ENCODE results near the gene FANCE. TPM values are rescaled to one million over a fixed set of nuclear protein-coding genes. Genes with fewer than 3 reads are reported as not detected.

The FANCE gene
- total RNA-seq, 1 experiment from 2014 or later: 10.4 TPM

DNA sequence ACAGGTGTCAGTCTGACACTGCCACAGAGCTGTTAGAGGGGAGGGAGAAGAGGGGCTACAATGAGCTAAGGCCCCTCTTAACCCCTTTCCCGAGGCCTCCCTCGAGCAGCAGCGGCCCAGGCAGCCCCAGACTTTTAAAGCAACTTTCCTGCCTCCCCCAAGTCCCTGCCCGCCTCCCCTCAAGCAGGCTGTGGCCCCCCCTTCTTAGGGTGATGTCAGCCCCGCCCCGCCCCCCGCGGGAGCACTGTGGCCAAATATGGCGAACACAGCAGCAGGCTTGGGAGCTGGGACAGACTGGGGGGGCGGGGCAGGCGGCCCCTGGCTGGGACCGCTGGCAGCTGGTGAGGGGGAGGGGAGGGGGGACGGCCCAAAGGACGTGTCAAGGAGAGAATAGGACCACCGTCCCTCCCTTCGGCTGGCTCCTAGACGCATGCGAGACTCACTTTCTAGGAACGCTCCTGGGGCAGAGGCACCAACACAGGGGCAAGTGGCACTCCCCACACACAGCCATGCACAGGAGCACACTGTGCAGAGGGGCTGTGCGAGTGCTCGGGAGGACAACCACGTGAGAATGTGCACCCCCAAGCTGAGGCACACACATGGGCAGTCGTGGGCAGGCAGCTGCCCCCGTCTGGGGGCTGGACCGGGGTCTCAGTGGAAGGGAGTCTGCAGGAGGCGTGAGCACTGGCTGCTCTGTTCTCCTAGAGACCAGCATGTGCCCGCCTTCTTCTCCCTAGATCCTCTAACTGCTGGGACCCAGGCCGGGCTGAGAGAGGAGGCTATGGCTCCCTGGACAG lies 38.1 kb downstream of the FANCE start:
- CTCF ChIA-PET: interaction anchor here (0.7 to 0.8 kb wide), 3 partner anchors 18 to 189 kb away, joined by 3 read pairs; no protein-coding TSS in a partner anchor
- intact Hi-C loops (cut with micrococcal nuclease; ENCODE audit: unreplicated experiment): no loop called here

DNA sequence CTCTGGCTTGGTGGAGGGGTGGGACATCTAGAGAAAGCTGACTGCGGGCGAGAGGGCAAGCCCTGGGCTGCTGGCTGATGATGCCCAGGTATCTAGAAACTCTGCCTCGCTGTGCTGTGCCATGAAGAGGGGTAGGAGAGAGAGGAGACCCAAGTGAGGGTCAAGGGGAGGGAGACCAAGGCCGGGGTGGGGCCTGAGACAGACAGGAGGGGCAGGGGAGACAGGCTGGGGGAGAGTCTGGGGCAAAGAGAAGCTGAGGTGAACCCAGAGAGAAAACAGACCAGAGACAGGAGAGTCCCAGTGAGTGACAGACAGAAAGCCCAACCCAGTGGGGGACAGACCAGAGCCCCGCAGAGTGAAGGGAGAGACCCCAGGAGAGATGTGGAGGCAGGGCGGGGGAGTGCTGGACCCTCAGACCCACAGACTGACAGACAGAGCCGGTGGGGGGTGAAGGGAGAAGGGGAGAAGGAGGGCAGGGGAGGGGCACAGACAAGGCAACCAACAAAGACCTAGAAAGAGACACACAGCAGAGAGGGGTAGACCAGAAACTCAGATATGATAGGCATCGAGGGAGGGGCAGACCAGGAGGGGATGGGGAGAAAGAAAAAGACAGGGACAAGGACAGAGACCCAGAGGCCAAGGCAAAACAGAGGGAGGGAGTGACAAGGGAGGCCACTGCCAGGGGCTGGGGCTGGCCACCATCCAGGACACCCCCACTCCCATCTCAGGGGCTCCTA lies 38.9 kb downstream of the FANCE start:
- Mint-ChIP-seq H3K27me3 (ENCODE audit: unreplicated experiment) (no peaks in the 10 kb centered on the region), H3K4me1 (ENCODE audit: low read depth, unreplicated experiment) (peaks cover 73% of the 10 kb centered on the region), H3K36me3 (ENCODE audit: insufficient read depth, unreplicated experiment) (peaks cover 27% of the 10 kb centered on the region), H3K4me3 (ENCODE audit: low read depth, unreplicated experiment) (peak overlapping the region; percentile 18), H3K9me3 (ENCODE audit: low read depth, unreplicated experiment) (no peaks in the 10 kb centered on the region), H3K27ac (ENCODE audit: unreplicated experiment) (no peak overlapping the region)
- CTCF ChIA-PET: interaction anchor here (0.8 kb wide), 1 partner anchor 19 kb away, joined by 3 read pairs; no protein-coding TSS in a partner anchor
- DNase-seq: no peak
- BruUV-seq (replicated peaks): no TSS peak
- intact Hi-C loops (cut with micrococcal nuclease; ENCODE audit: unreplicated experiment): no loop called here
- TF ChIP-seq, protein P1, sequence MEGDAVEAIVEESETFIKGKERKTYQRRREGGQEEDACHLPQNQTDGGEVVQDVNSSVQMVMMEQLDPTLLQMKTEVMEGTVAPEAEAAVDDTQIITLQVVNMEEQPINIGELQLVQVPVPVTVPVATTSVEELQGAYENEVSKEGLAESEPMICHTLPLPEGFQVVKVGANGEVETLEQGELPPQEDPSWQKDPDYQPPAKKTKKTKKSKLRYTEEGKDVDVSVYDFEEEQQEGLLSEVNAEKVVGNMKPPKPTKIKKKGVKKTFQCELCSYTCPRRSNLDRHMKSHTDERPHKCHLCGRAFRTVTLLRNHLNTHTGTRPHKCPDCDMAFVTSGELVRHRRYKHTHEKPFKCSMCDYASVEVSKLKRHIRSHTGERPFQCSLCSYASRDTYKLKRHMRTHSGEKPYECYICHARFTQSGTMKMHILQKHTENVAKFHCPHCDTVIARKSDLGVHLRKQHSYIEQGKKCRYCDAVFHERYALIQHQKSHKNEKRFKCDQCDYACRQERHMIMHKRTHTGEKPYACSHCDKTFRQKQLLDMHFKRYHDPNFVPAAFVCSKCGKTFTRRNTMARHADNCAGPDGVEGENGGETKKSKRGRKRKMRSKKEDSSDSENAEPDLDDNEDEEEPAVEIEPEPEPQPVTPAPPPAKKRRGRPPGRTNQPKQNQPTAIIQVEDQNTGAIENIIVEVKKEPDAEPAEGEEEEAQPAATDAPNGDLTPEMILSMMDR (IDR thresholded peaks at IDR 0.05; ENCODE audit: unreplicated experiment): no peak

More for the DNA sequence above, 38.1 kb downstream of the FANCE start:
- no peak overlapping the region for H3K27ac Mint-ChIP-seq (ENCODE audit: unreplicated experiment)
- no peak overlapping the region for H3K4me3 Mint-ChIP-seq (ENCODE audit: low read depth, unreplicated experiment)
- H3K36me3 Mint-ChIP-seq (ENCODE audit: insufficient read depth, unreplicated experiment): peaks cover 27% of the 10 kb centered on the region
- TF ChIP-seq, protein P1 (IDR thresholded peaks at IDR 0.05; ENCODE audit: unreplicated experiment): no peak
- no peak for DNase-seq
- no TSS peak for BruUV-seq (replicated peaks)
- no peaks in the 10 kb centered on the region for H3K27me3 Mint-ChIP-seq (ENCODE audit: unreplicated experiment)
- no peaks in the 10 kb centered on the region for H3K9me3 Mint-ChIP-seq (ENCODE audit: low read depth, unreplicated experiment)
- peaks cover 81% of the 10 kb centered on the region for H3K4me1 Mint-ChIP-seq (ENCODE audit: low read depth, unreplicated experiment)

DNA sequence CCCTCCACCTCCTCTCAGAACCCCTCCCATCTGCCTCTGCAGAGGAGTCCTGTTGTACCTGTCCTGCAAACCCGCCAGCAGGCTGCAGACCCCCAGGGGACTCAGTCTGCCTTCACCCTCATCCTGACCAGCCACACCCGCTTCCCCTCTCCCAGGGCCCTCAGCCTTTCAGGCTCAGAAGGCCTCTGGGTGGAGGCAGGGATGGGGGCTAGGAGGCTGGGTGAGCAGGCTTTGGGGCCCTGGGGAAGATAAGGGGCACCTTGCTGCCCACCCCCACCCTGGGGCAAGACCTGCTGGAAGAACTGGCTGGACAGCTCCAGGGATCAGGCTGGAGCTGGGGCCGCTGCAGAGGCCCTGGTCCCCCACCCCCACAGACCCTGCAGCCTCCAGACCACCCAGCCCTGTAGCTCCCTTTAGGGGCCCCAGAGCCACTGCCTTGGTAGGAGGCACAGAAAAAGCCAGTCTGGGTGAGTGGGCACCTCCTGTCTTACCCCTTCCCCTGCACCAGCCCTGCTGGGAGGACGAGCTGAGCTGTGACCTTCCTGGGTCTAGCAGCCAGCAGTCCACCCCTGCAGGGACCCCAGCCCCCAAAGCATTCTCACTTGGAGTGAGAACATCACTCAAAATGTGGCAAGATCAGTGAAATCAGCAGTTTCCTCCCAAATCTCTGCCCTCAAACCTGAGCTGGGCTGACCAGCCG lies 39.6 kb downstream of the FANCE start:
- H3K27ac Mint-ChIP-seq (ENCODE audit: unreplicated experiment): no peak overlapping the region
- CTCF ChIA-PET: no interaction called here
- TF ChIP-seq, protein P1 (IDR thresholded peaks at IDR 0.05; ENCODE audit: unreplicated experiment): no peak
- peak overlapping the region; percentile 18 for H3K4me3 Mint-ChIP-seq (ENCODE audit: low read depth, unreplicated experiment)
- intact Hi-C loops (cut with micrococcal nuclease; ENCODE audit: unreplicated experiment): no loop called here
- peaks cover 27% of the 10 kb centered on the region for H3K36me3 Mint-ChIP-seq (ENCODE audit: insufficient read depth, unreplicated experiment)
- H3K27me3 Mint-ChIP-seq (ENCODE audit: unreplicated experiment): no peaks in the 10 kb centered on the region
- no peaks in the 10 kb centered on the region for H3K9me3 Mint-ChIP-seq (ENCODE audit: low read depth, unreplicated experiment)
- no peak for DNase-seq
- BruUV-seq (replicated peaks): no TSS peak
- H3K4me1 Mint-ChIP-seq (ENCODE audit: low read depth, unreplicated experiment): peaks cover 68% of the 10 kb centered on the region

- Mint-ChIP-seq H3K27ac (ENCODE audit: unreplicated experiment) (no peak overlapping the region), H3K4me1 (ENCODE audit: low read depth, unreplicated experiment) (peaks cover 61% of the 10 kb centered on the region), H3K9me3 (ENCODE audit: low read depth, unreplicated experiment) (no peaks in the 10 kb centered on the region), H3K36me3 (ENCODE audit: insufficient read depth, unreplicated experiment) (peaks cover 31% of the 10 kb centered on the region), H3K4me3 (ENCODE audit: low read depth, unreplicated experiment) (peak overlapping the region; percentile 21), H3K27me3 (ENCODE audit: unreplicated experiment) (no peaks in the 10 kb centered on the region)
- intact Hi-C loops (cut with micrococcal nuclease; ENCODE audit: unreplicated experiment): no loop called here
- CTCF ChIA-PET: interaction anchor here (0.6 kb wide), 1 partner anchor 225 kb away, joined by 8 read pairs; no protein-coding TSS in a partner anchor
- BruUV-seq (replicated peaks): no TSS peak
- no peak for DNase-seq
- TF ChIP-seq, protein P1 (IDR thresholded peaks at IDR 0.05; ENCODE audit: unreplicated experiment): no peak
Measured at GRCh38 chr6:35492258-35492973, 40.3 kb downstream of the FANCE start.

Data from Calu3 (cell line).